DND-41 (cell line): ENCODE measurements around the gene NELL2.

ENCODE experiments used
- EZH2 ChIP-seq: IDR thresholded peaks from 3 replicates; pipeline ENCODE4 v1.6.1; 2012; ENCODE audit warnings: borderline replicate concordance, low read depth, mild to moderate bottlenecking, moderate library complexity, low read length, inconsistent platforms; ENCODE audit not compliant: severe bottlenecking
- TF ChIP-seq, protein P1 (sequence below): IDR thresholded peaks from 2 replicates; pipeline ENCODE4 v1.5.1; 2012; ENCODE audit warnings: borderline replicate concordance, low read length, moderate library complexity, mild to moderate bottlenecking; ENCODE audit not compliant: poor library complexity, severe bottlenecking; ENCODE audit errors: extremely low read depth

DNA sequence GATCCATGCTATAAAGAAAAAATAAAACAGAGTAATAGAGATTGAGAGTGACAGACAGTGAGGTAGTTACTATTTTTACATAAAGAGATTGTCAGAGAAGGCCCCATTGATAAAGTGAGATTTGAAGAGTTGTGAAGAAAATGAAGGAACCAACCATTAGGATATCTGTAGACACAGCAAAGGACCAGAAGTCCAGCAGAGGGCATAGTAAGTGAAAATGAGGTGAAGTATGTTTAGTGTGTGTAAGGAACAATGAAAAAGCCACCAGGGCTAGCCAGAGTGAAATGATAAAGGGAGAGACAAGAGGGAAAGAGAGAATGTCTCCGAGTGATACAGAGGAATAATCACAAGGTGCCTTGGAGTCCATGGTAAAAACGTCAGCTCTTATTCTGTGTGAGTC, 411.0 kb downstream of the NELL2 start:
- TF ChIP-seq EZH2: no peak
- TF ChIP-seq, protein P1, sequence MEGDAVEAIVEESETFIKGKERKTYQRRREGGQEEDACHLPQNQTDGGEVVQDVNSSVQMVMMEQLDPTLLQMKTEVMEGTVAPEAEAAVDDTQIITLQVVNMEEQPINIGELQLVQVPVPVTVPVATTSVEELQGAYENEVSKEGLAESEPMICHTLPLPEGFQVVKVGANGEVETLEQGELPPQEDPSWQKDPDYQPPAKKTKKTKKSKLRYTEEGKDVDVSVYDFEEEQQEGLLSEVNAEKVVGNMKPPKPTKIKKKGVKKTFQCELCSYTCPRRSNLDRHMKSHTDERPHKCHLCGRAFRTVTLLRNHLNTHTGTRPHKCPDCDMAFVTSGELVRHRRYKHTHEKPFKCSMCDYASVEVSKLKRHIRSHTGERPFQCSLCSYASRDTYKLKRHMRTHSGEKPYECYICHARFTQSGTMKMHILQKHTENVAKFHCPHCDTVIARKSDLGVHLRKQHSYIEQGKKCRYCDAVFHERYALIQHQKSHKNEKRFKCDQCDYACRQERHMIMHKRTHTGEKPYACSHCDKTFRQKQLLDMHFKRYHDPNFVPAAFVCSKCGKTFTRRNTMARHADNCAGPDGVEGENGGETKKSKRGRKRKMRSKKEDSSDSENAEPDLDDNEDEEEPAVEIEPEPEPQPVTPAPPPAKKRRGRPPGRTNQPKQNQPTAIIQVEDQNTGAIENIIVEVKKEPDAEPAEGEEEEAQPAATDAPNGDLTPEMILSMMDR: no peak
